HG02798 (cell line): Measurements from ENCODE around the gene CERKL.

Experiments used
- ATAC-seq: cut with Tn5 transposase; IDR thresholded peaks from one replicate; pipeline ENCODE4 v1.9.1; 2021; ENCODE audit warnings: mild to moderate bottlenecking; ENCODE audit not compliant: unreplicated experiment, poor library complexity

Gene CERKL

DNA sequence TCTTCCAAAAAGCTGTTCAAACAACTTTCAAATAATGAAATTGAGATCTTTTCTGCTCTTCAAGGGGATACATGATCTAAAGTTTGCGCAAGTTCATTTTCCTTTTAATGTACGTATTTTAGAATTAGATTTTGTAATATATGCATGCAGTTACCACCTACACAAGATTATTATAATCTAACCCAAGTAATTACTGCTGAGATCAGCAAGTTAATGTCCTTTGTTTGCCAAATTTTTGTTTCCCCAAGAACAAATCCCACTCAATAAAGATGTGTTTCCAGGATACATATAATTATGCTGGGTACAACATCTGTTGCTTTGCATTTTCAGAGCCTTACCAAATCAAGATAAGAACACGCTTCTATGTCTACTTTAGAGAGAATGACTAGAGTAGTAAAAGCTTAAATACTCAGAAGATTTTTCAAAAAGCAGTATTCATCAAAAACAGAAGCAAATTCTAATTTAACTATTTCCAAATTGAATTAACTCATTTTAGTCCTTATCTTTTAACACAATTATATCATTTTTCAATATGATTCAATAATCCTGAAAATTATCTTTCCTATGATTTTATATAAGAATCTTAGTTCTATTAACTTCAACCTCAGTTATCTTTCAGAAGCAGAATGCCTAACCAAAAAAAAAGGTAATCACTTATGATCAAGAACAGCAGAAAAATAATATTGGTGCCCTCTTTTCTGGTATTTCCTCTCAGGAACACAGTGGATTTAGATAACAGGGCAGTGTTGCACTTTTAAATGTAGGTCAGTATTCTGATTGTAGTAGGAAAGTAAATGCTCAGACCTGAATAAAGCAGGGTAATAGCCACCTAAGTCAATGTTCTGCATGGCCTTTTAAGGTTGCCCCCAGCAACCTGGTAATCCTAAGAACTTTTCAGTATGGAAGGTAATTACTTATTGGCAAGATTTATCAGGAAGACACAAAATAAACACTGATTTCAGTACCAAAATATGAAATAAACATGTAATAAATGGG lies 28.0 kb downstream of the CERKL start:
- ATAC-seq, result no peak

DNA sequence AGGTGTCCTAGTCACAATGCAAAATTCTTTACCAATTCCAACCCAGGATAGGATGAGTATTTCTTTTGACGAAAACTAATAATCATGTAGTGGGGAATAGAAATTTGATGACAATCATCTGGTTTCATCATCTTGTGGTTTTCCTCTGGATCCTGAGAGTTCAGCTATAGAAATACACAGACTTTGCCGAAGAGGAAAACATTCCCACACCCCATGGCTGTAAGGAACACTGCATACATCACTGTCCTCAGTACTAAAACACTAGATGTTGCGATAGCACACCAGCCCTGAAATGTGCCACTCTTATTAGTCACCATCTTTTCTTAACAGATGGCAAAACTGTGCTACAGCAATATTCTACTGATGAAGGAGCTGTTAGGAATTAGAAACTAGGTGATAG lies 29.4 kb downstream of the CERKL start:
- no peak for ATAC-seq

- ATAC-seq, result no peak
These were observed 30.2 kb downstream of the CERKL start for GRCh38 chr2:181626671-181627070.

GRCh38 chr2:181623159-181623558 lies 33.7 kb downstream of the CERKL start:
- ATAC-seq, result no peak

- ATAC-seq, result no peak
These were observed 35.0 kb downstream of the CERKL start for GRCh38 chr2:181621779-181622490.

GRCh38 chr2:181619516-181619915 lies 37.4 kb downstream of the CERKL start:
- no peak for ATAC-seq

DNA sequence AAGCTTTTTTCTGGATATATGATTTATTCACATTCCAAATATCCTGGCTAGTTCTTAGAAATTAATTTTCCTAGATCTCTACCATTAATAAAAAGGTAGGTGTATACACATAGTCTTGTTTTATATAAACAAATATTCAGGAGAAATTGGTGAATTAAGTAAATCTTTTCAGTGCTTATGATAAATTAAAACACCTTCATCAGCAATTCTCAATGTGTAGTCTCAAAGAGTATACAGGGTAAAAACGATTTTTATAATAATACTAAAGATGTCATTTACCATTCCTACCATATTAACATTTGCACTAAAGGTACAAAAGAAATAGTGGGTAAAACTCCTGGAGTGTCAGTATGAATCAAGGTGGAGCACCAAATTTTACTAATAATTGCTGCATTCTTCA lies 40.2 kb downstream of the CERKL start:
- no peak for ATAC-seq

DNA sequence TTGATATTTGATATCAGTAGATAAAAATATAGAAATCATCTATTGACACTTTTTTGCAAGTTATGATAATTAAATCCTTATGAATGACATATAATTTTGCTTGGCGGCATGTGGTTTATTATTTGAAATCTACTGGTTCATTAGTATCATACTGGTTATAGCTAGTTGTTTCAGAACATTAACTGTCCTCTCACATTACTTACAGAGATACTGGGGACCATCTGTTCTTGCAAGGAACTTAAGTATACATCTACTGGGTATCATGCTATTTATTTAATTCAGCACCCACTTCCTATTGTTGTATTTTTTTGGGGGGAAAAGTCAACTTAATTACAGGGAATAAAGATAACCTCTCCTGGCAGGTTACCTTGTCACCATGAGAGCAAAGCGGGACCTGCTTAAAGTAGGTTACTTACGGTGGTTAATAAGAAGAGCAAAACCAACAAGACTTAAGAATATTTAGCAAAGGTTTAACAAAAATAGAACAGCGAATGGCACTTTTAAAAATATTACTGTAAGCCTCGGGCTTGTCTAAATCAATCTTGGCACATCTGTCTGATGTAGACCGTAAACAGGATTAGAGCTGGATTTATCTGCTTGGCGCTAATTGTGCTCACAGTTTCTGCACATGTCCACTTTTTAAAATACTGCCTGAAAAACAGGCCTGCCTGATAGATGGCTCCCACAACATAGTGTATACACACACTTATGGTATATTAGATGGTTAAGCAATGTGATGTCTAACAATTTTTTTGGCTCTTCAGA lies 41.8 kb downstream of the CERKL start:
- no peak for ATAC-seq

DNA sequence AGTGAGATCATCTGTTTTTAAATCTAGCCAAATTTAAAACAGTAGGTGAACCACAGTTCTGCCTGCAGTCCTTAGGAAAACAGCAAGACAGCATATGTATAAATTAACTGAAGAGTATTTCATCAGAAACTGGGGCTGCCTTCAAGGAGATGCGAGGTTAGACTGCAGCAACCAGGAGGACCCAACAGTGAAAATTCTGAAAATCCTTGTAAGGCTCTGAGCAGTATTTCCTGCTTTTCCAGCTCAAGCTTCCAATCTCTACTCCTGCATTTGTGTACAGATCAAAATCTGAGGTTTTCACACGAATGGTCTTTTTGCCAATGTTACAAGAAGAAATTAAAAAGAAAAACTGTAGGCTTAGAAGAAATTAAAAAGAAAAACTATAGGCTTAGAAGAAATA lies 43.7 kb downstream of the CERKL start:
- no peak for ATAC-seq

DNA sequence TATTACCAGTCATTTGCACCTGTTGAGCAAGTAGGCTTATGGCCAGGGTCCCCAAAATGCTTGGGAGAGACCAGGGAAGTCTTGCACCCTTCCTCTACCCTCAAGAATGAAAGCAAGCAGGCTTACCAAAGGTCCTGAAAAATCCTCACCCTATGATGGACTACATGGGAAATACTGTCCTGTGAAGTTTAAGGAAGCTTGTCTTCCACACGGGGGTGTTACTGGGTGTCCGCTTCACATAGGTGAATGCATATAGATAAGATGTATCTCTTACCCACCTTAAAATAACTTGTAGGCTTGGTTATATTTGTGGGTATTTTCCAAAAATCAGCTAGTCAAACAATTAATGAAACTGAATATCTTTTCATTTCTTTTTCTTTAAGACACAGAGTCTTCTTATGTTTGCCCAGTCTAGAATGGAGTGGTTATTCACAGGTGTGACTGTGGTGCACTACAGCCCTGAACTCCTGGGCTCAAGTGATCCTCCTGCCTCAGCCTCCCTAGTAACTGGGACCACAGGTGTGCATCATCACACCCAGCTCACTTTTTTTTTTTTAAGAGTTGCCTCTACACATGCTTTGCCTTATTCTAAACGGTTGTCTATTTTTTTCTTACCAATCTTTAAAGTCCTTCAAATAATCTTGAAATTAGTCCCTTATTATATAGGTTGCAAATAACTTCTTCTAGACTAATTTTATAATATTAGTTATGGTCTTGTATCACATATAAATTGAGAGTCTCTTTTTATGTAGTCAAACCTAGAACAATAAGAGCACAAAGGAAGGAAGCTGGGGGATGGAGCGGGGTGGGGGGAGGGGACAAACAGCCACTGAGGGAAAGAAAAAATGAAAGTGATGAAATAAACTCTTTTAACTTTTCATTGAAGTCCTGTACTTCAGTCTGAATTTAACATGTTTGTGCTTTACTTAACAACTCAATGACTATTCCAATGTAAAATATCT lies 49.0 kb downstream of the CERKL start:
- no peak for ATAC-seq

- ATAC-seq, result no peak
These were observed 50.7 kb downstream of the CERKL start for GRCh38 chr2:181605889-181606837.

DNA sequence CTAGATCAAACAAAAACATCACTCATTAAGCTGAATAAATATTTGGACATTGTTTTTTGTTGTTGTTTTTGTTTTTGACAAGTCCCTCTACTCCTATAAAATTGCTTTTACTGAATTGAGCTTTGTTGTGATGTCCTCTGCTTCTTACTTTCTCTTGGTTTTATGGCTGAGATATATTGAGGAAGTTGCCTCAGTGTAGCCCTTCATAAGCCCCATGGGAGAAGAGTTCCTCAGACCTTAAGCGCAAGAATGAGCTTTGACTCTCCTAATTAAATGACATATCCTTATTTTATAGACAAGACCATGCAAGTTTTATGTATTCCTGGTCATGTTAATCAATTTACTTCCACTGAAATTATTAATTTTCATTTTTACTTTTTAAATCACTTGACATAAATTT lies 54.9 kb downstream of the CERKL start:
- no peak for ATAC-seq

GRCh38 chr2:181596556-181596955 lies 60.3 kb downstream of the CERKL start:
- no peak for ATAC-seq

GRCh38 chr2:181594322-181594721 lies 62.6 kb downstream of the CERKL start:
- peak; percentile 74 for ATAC-seq

DNA sequence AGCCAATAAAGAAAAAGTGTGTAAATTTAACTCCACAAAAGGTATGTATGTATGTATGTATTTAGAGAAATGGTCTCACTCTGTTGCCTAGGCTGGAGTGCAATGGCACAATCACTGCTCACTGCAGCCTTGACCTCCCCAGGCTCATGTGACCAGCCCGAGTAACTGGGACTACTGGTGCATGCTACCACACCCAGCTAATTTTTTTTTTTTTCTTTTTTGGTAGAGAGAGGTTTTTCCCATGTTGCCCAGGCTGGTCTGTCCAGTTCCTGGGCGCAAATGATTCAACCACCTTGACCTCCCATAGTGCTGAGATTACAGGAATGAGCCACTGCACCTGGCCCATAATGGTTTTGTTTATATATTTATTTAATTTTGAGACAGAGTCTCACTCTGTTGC lies 67.1 kb downstream of the CERKL start:
- ATAC-seq, result no peak

DNA sequence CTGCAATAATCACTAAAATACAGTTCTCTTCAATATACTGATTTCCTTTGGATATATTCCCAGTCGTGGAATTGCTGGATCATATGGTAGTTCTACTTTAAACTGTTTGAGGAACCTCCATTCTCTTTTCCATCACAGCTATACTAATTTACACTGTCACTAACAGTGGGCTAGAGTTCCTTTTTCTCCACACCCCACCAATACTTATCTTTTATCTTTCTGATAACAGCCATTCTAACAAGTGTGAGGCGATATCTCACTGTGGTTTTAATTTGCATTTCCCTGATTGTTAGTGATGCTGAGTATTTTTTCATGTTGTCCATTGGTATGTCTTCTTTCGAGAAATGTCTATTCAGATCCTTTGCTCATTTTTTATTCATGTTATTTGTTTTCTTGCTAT lies 68.4 kb downstream of the CERKL start:
- no peak for ATAC-seq

DNA sequence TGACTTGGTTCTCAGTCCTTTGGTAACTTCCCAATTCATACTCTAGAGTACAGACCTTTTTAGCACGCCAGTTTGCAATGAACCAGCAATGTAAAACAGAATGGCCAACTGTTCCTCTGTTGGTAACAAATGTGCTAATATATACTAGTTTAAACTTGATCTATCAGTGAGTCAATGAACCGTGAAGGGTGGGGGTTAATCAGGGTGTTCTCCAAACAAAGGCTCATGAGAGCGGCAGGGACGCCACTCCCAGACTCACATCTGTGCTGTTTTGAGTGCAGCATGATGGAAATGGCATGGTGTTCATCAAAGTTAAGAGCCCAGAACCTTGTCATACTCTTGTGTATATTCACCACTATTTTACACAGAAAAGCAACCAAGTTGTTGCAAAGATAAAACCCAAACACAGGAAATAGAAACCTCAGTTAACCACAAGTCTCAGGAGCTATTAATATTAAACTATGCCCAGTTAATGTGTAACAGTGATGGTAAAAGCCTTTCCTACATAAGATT lies 70.3 kb downstream of the CERKL start:
- peak; percentile 95 for ATAC-seq

DNA sequence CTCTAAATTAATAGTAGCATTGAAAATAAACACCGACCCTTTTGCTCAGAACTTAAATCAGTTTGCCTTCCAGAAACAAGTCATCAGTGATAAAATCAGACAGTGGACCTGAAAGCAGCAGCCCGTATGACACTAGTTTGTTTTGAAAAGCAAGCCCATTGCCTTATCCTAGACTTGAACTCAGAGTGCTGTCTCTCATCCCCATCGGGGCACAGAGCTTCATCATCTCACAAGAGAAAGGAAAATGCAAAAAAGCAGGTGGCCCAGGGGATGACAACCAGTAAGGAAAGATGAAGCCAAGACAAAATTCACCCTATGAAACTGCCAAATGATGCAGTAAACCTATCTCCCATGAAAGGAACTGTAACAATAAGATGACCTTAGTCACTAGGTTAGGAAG lies 71.2 kb downstream of the CERKL start:
- peak; percentile 21 for ATAC-seq
